ENCODE results near the gene FERD3L. TPM values are rescaled to one million over a fixed set of nuclear protein-coding genes. Genes with fewer than 3 reads are reported as not detected.
"Not testable (repeated sequence)": the region's sequence is repeated elsewhere in the genome, so short reads cannot be mapped to it uniquely, and the experiment has no call there.

FERD3L gene, protein sequence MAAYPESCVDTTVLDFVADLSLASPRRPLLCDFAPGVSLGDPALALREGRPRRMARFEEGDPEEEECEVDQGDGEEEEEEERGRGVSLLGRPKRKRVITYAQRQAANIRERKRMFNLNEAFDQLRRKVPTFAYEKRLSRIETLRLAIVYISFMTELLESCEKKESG
- not detected for total RNA-seq

- no peak for DNase-seq
- peak within 1 kb of the TSS in 2 of 4 donors; percentile 21 to 47 for H3K4me3 ChIP-seq
- intact Hi-C loops (cut with DNase I), result no loop called here
- 20 to 26% methylated on average over 14 to 41 of the region's 51 CpGs for WGBS, 2 donors
- H3K9me3 ChIP-seq, result no peaks in the 10 kb centered on the region
- H3K27ac ChIP-seq, result no peak within 1 kb of the TSS
- no peak for TF ChIP-seq POLR2A (IDR thresholded peaks at IDR 0.05)
- no peak for TF ChIP-seq CTCF (IDR thresholded peaks at IDR 0.05)
- H3K4me1 ChIP-seq, result peaks cover 0 to 17% (median 0%) of the 10 kb centered on the region in 3 donors
- H3K36me3 ChIP-seq, result no peaks in the 10 kb centered on the region
- peaks cover 4 to 66% (median 9%) of the 10 kb centered on the region in 4 donors for H3K27me3 ChIP-seq
Measured at GRCh38 chr7:19144661-19145433, at the start of gene FERD3L. TSS of gene FERD3L (minus strand) at chr7:19145421. CDS start at chr7:19145362, 59 bp downstream.

DNA sequence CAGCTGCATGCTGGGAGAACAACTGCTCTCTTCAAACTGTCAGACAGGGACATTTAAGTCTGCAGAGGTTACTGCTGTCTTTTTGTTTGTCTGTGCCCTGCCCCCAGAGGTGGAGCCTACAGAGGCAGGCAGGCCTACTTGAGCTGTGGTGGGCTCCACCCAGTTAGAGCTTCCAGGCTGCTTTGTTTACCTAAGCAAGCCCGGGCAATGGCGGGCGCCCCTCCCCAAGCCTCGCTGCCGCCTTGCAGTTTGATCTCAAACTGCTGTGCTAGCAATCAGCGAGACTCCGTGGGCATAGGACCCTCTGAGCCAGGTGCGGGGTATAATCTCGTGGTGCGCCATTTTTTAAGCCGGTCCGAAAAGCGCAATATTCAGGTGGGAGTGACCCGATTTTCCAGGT, 49.2 kb upstream of the FERD3L start:
- intact Hi-C loops (cut with DNase I); H3K9me3 ChIP-seq; DNase-seq: not testable (repeated sequence)

GRCh38 chr7:19181634-19182033, 36.4 kb upstream of the FERD3L start:
- Histone ChIP-seq H3K36me3 (no peaks in the 10 kb centered on the region), H3K4me3 (no peak overlapping the region), H3K27me3 (no peaks in the 10 kb centered on the region), H3K4me1 (no peaks in the 10 kb centered on the region), H3K9me3 (peaks cover 0 to 21% (median 0%) of the 10 kb centered on the region in 3 donors), H3K27ac (no peak overlapping the region)
- intact Hi-C loops (cut with DNase I), result no loop called here
- 67 to 71% methylated on average over 1 of the region's 1 CpG for WGBS, 2 donors
- DNase-seq, result no peak
- TF ChIP-seq CTCF (IDR thresholded peaks at IDR 0.05) (no peak), POLR2A (IDR thresholded peaks at IDR 0.05) (no peak)

More for the DNA sequence above, 49.2 kb upstream of the FERD3L start:
- not testable (repeated sequence) for H3K4me1 ChIP-seq, H3K27ac ChIP-seq, H3K36me3 ChIP-seq, H3K4me3 ChIP-seq, H3K27me3 ChIP-seq
- WGBS, 2 donors, result 41% methylated on average over 8 of the region's 14 CpGs; no CpG with 5 or more reads in 1 of the 2 donors

DNA sequence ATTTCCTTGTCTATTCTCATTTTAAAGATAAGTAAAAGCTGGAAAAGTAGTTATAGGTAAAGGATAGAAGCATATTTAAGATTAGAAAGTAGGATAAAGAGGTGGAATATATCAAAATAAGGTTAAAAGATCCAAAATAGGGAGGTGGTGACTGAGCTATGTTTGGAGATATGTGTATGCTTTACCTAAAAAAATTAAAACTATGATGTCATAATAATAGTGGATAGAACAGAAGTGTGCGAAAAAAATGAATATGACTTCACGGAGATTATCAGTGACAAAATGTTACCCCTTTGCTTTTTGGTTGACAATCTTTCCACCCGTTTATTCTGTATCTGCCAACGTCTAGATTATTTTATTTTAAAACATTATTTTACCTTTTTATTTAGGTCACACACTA, 33.4 kb upstream of the FERD3L start:
- no peak for DNase-seq
- no peaks in the 10 kb centered on the region for H3K27me3 ChIP-seq
- H3K4me3 ChIP-seq, result no peak overlapping the region
- TF ChIP-seq POLR2A (IDR thresholded peaks at IDR 0.05) (no peak), CTCF (IDR thresholded peaks at IDR 0.05) (no peak)
- WGBS, 2 donors, result 77 to 79% methylated on average over 4 of the region's 4 CpGs
- no peak overlapping the region for H3K27ac ChIP-seq
- H3K4me1 ChIP-seq, result no peaks in the 10 kb centered on the region
- peaks cover 0 to 2% (median 0%) of the 10 kb centered on the region in 3 donors for H3K9me3 ChIP-seq
- intact Hi-C loops (cut with DNase I), result no loop called here
- no peaks in the 10 kb centered on the region for H3K36me3 ChIP-seq

DNA sequence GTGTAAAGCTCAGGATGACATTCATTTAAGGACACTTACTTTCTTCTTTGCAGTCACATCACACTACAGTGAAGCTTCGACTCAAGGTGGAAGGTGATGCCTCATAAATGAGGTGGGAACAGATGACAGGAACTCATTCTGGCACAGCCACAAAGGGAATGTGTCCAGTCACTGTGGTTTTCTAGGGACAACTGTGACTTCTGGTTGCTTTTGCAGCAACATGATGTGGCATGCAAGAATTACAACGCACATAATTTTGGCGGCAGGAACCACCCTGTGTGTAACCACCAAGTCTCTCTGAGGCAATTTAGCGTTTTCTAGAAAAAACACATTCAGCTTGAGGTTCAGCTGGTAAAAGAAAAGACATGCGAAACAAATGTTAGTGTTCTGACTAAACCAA, 32.0 kb upstream of the FERD3L start:
- no peaks in the 10 kb centered on the region for H3K36me3 ChIP-seq
- 20% methylated on average over 5 of the region's 5 CpGs for WGBS, 2 donors
- H3K4me3 ChIP-seq, result no peak overlapping the region
- TF ChIP-seq CTCF (IDR thresholded peaks at IDR 0.05), result no peak
- no peak for TF ChIP-seq POLR2A (IDR thresholded peaks at IDR 0.05)
- H3K27me3 ChIP-seq, result no peaks in the 10 kb centered on the region
- no peak for DNase-seq
- H3K9me3 ChIP-seq, result no peaks in the 10 kb centered on the region
- intact Hi-C loops (cut with DNase I), result no loop called here
- H3K4me1 ChIP-seq, result no peaks in the 10 kb centered on the region
- no peak overlapping the region for H3K27ac ChIP-seq
